G401.6 (cell line): ENCODE data around the gene FBXL7.

Experiments used
- FAIRE-seq: peaks from 2 replicates; lab custom pipeline; 2012; peaks lifted over from hg19 to GRCh38; lab: Jason Lieb, UNC

The FBXL7 gene

DNA sequence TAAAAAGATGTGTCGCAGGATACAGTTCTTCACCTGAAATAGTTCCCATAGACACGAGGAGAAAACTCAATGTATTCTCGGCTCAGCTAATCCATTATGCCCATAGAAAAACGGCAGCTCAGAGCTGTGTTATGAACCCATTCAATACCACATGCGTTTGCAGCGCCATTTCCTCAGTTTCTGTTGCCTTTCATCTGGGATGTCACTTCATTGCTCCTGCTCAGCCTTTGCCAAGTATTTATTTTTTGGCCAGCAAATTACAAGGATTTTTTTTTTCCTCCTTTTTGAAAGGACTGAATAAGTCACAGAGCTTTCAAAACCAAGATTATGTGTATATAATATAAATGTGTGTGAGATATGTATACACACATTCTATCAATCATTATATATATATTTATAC, 398.7 kb downstream of the FBXL7 start:
- FAIRE-seq: no peak

DNA sequence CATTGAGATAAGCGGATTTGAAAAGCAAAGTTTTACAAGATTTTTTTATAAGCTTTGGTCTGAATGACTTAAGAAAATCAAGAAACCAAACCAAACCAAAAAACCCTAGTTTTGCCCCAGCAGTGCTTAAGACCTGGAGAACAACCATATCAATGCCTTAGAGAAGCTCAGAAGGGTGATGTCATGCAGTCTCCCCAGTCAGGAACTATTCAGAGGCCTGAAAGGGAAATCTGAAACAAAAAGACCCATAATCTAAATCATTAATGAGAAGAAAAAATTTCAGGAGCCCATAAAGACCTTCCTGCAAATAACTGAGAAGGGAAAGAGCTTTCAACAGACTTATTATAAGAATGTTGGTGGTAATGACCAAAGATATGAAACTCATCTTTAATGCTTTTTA, 399.5 kb downstream of the FBXL7 start:
- FAIRE-seq: no peak

GRCh38 chr5:15901151-15901550, 401.2 kb downstream of the FBXL7 start:
- no peak for FAIRE-seq

- FAIRE-seq: no peak
These were observed 402.1 kb downstream of the FBXL7 start for GRCh38 chr5:15902066-15902465.

- FAIRE-seq: no peak
These were observed 405.2 kb downstream of the FBXL7 start for GRCh38 chr5:15904899-15905830.

GRCh38 chr5:15914638-15915037, 414.7 kb downstream of the FBXL7 start:
- no peak for FAIRE-seq

- FAIRE-seq: no peak
These were observed 426.6 kb downstream of the FBXL7 start for GRCh38 chr5:15926586-15926985.

DNA sequence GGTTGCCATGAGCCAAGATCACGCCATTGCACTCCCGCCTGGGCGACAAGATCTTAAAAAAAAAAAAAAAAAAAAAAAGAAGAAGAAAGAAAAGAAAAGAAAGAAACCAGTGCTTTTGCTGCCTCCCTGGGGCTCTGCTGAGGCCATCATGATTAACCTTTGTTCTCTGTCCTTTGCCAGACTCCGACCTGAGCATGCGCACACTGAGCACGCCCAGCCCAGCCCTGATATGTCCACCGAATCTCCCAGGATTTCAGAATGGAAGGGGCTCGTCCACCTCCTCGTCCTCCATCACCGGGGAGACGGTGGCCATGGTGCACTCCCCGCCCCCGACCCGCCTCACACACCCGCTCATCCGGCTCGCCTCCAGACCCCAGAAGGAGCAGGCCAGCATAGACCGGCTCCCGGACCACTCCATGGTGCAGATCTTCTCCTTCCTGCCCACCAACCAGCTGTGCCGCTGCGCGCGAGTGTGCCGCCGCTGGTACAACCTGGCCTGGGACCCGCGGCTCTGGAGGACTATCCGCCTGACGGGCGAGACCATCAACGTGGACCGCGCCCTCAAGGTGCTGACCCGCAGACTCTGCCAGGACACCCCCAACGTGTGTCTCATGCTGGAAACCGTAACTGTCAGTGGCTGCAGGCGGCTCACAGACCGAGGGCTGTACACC, 427.9 kb downstream of the FBXL7 start:
- FAIRE-seq: no peak

- no peak for FAIRE-seq
These were observed 429.8 kb downstream of the FBXL7 start for GRCh38 chr5:15929611-15930263.

DNA sequence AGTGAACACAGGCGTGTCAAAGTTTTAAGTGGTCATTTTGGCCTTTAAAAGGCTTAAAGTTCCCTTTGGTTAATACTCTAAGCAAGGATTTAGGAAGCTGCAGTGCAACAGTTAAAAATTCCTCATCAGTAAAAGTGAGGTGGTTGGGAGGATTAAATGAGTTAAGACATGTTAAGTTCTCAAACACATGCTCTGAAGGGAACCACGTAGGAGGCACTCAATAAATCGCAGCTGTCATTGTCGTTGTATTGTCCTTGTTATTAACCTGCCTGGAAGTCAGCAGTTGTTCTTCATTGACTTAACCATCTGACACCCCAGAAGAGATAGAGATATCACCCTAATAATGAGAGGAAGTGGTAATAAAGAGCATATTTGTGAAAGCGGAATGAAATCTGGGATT, 432.1 kb downstream of the FBXL7 start:
- FAIRE-seq: no peak

- FAIRE-seq: no peak
These were observed 433.6 kb downstream of the FBXL7 start for GRCh38 chr5:15933259-15934207.

GRCh38 chr5:15936505-15937245, 436.7 kb downstream of the FBXL7 start:
- no peak for FAIRE-seq

DNA sequence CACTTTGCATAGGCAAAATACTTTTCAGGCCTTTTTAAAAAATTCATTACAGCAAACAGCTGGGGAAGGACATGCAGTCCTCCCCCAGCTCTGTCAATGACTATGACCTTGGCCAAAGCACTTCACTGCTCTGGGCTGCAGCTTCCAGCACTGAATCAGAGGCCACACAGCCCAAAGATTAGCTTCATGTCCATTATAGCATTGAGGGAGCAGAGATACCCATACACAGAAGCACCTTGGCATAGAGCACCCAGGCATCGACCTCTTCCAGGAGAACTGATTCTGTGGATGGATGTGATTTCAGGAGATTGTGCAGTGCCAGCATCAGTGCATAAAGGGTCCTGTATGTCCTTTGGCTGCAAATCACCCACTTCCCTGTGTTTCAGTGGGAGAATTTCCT, 437.7 kb downstream of the FBXL7 start:
- FAIRE-seq: no peak

GRCh38 chr5:15938186-15938585, 438.2 kb downstream of the FBXL7 start:
- FAIRE-seq: no peak

GRCh38 chr5:15938961-15939360, 439.0 kb downstream of the FBXL7 start:
- no peak for FAIRE-seq

GRCh38 chr5:15940905-15941304, 440.9 kb downstream of the FBXL7 start:
- FAIRE-seq: no peak

DNA sequence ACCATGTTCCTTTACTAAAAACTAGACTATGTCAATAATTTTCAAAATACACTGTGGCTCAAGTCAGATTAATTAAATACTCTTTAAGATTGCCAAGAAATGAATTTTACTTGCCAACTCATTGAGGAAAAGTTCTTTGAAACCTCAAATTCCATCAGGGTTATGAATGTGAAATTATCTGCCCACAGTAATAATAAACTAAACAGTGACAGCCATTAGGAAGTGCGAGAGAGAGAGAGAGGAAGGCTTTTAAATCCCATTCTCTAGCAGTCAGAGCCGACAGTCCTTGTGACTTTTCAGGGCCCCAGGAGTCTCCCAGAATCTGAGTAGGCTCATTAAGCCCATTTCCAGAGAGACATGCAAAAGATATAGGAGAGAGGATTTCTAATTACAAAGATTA, 443.5 kb downstream of the FBXL7 start:
- no peak for FAIRE-seq

- FAIRE-seq: no peak
These were observed 446.0 kb downstream of the FBXL7 start for GRCh38 chr5:15946026-15946425.

GRCh38 chr5:15948190-15948589, 448.2 kb downstream of the FBXL7 start:
- no peak for FAIRE-seq

DNA sequence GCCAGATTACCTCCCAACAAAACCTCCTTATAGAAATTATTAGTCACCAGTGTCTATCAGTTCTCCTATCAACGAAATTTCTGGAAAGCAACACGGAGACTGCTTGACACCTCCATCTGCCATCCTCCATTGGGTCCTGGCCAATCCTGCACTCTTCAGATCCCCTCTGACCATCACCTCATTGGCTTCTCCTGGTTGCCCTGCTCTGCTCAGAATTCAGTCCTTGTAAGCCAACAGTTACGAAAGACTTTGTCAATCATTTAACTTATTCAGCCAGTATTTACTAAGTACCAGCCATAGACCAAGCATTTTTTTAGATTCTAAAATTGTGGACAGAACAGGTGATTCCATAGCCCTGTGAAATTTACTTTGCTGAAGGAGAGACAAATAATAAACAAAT, 451.1 kb downstream of the FBXL7 start:
- no peak for FAIRE-seq

GRCh38 chr5:15951550-15951949, 451.6 kb downstream of the FBXL7 start:
- FAIRE-seq: no peak
